Activated gamma-delta T cell treated with anti-CD3 and anti-CD28 coated beads, Interleukin-2, amount 50 U/mL, for 16 hours (primary cell): ENCODE measurements around the gene EHBP1.
"Not testable (repeated sequence)": the region's sequence is repeated elsewhere in the genome, so short reads cannot be mapped to it uniquely, and the experiment has no call there.

Experiments used
- DNase-seq: peaks from one replicate; pipeline ENCODE4 v3.0.0-alpha.2; 2020; ENCODE audit warnings: low read depth

Gene EHBP1

GRCh38 chr2:63074399-63074798, 368.9 kb downstream of the EHBP1 start:
- DNase-seq = not testable (repeated sequence)

GRCh38 chr2:63078852-63079606, 373.5 kb downstream of the EHBP1 start:
- no peak for DNase-seq

GRCh38 chr2:63081404-63081803, 375.9 kb downstream of the EHBP1 start:
- no peak for DNase-seq

GRCh38 chr2:63086687-63087086, 381.2 kb downstream of the EHBP1 start:
- no peak for DNase-seq

GRCh38 chr2:63092401-63092800, 386.9 kb downstream of the EHBP1 start:
- DNase-seq = no peak

- no peak for DNase-seq
Measured at GRCh38 chr2:63092857-63093256, 387.3 kb downstream of the EHBP1 start.

- no peak for DNase-seq
Measured at GRCh38 chr2:63093502-63093901, 388.0 kb downstream of the EHBP1 start.
